ENCODE results near the gene FGF12.
A peak's percentile ranks its signal among the peaks of the same experiment; 100 is the strongest.
"Not testable (repeated sequence)": the region's sequence is repeated elsewhere in the genome, so short reads cannot be mapped to it uniquely, and the experiment has no call there.

The FGF12 gene

DNA sequence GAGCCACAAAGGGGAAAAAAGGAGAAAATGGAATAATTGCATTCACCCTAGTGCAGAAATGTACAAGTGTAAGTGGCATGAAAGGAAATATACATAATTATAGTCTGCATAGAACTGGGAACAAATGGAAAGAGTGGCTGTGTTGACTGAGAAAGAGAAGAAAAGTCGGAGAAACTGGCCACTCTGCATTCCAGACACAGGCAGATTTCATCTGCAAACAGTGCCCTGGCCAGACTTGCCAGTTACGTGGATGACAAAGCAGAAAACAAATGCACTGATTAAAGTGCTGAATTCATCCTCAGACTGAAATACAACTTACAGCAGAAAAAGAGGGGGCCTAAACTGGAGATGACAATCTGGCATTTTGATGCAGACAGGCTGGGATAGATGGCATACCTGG lies 129.8 kb downstream of the FGF12 start:
- DNase-seq (ENCODE audit: low read depth, low spot score), result no peak

DNA sequence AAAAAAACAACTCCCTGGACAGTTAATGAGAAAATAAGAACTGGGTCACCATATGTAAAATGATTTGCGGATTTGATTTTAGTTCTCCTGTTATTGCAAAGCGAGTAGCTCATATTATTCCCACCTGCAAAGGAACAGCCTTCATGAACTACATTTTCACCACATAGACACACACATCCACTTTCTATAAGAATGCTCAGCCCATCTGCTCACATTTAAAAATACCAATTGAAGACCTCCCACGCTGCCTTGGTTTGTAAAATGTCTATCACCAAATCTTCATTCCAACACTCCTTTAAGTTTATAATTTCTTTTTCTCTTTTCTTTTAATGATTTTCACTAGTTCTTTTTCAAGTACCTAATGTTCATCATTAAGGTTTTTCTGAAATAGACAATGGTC lies 148.6 kb downstream of the FGF12 start:
- no peak for DNase-seq (ENCODE audit: low read depth, low spot score)

DNA sequence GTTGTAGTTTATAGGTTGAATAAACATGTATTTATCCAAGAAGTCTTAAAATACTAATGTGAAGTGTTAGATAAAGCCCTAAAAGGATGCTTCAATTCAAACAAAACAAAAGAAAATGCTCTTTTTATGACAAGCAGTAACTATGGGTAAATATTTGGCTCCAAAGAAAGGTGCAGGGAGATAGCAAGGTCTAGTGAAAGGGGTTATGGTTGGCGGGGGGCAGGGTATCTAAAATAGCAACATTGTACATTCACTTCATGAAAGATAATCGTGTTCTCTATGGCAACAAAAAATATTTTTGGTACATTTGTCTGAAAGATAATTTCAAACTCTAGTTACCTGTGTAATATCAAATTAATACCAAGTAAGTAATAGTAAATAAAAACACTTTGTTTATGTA lies 149.5 kb downstream of the FGF12 start:
- no peak for DNase-seq (ENCODE audit: low read depth, low spot score)

DNA sequence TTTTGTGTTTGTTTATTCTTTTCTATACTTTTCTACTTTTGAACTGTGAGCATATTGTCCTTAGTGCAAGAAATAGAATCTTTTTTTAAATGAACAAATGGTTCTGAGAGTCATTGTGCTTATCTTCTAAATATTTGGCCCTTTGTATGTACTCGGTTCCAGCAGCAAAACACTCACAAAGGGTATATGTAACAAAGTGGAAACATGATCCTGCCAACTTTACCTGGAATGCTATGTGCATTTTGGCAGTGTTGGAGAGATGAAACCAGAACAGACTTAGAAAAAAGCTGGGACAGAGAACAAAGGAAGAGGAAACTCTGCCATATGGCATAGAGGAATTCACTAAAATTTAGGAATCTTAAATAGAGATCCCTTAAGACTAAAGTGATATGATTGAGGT lies 150.1 kb downstream of the FGF12 start:
- DNase-seq (ENCODE audit: low read depth, low spot score), result no peak

DNA sequence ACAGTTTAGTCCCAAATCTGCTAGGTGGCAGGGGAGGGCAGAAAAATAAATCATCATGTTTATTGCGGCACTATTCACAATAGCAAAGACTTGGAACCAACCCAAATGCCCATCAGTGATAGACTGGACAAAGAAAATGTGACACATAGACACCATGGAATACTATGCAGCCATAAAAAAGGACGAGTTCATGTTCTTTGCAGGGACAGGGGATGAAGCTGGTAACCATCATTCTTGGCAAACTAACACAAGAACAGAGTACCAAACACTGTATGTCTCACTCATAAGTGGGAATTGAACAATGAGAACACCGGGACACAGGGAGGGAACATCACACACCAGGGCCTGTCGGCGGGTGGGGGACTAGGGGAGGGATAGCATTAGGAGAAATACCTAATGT lies 150.6 kb downstream of the FGF12 start:
- DNase-seq (ENCODE audit: low read depth, low spot score), result not testable (repeated sequence)

DNA sequence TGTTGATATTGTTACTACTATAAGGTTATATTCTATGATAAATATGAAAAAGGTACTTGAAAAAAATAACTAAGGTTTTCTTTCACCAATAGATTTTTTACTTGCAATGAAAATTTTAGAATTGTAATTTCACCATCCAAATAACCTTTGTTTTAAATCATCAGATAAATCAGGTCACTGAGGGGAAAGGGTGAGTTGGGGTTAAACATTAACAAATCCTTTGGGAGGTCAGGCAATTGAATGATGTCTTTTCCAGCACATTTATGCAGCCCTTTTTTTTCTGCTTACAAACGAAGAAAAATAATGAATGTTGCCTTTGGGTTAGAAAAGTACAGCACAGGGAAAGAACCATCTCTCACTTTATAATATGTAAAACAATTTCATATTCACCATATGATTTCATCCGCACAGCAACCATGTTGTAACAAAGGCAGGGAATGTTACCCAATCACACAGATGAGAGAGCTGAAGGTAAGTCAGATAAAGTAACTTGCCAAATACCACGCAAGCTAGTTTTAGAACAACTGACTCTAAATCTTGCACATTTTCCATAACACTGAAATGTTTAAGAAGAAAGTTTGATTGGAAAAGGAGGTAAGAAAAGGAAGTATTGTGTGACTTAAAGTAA lies 151.3 kb downstream of the FGF12 start:
- DNase-seq (ENCODE audit: low read depth, low spot score), result no peak

DNA sequence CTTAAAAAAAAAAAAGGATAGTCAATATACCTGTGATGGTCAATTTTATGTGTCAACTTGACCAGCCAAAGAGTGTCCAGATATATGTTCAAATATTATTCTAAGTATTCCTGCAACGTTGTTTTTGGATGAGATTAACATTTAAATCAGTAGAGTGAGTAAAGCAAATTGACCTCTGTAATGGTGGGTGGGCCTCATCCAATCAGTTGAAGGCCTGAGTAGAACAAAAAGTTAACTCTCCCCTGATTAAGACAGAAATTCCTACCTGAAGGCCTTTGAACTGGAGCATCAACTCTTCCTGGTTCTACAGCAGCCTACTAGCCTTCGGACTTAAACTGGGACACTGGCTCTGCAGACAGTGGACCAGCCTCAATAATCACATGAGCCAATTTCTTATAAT lies 154.1 kb downstream of the FGF12 start:
- DNase-seq (ENCODE audit: low read depth, low spot score), result no peak

DNA sequence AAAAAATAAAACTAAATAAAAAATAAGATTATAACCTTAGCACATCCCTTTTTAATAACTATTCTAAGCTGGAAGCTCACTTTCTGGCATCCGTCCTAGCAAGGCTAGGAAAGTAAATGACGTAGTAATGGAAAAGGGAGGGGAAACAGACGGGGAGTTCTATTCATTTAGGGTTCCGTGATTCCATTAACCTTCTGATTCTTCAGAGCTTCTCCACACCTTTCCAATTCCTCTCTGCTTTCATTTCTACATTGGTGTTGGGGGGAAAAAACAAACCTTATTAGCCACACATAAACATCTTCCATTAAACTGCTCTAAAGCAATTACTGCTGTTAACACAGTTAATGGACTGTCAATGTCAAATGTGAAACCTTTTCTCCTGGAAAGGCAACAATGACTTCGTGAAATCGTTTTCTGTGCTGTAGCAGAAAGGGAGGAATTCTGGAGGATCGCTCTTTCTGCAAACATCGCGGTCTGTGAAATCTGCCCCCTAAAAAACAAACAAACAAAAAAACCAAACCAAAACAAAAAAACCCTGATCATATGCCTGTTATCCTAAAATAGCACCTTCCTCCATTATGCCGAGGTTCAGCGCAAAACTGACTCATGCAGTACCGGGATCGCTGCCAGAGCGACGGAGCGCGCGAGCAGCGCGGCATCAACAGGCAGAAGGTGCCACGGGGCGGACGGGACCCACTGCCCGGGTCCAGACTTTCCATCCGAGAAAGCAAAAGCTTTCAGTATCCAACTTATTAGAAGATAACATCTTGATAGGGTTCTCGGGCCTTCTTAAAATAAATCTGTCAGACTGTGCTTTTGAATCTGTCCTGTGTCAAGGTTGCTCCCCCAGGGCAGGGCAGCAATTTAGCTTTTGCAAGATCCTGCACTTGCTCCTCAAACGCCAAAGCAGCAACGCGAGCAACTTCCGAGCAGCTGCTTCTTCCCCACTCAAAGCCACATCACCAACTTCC lies 156.2 kb downstream of the FGF12 start:
- DNase-seq (ENCODE audit: low read depth, low spot score), result peak; percentile 82

DNA sequence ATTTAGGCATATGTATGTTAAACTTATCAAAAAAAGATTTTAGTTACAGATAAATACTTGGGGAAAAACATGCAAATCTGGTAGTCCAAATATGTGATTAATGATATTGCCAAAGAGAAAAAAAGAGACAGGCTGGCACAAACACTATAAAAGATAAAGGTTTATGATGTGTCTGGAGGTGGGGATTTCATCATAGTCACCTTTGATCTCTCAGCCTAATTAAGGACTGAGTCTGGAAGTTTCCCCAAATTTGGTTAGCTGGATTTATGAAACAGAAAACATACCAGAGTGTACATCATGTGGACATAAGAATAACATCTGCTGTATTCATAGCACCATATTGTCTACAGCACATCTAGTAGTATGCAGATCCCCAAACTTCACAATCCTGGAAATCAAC lies 157.0 kb downstream of the FGF12 start:
- no peak for DNase-seq (ENCODE audit: low read depth, low spot score)

DNA sequence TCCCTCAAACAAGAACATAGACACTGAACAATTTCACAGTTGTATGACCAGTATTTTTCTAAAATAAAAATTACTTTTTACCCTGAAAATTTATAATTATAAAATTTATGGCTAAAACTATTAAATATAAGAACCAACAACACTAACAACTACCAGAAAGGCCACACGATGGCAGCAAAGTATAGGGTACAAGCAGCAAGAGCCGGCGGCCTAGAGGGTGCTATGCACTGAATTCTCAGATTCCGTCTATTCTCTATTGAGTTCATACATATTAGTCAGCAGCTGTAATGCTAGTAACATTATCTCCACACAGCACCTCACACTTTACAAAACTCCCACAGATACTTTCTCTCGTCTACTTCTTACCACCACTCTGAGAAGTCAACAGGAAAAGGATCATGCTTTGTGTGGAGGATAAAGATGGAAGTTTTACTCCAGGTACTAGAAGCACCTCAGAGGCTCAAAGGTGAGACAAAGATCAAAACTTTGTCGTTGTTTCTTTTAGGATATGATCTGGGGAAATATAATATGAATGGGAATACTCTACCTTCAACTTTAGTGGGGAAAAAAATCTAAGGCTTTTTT lies 160.5 kb downstream of the FGF12 start:
- peak; percentile 86 for DNase-seq (ENCODE audit: low read depth, low spot score)

DNA sequence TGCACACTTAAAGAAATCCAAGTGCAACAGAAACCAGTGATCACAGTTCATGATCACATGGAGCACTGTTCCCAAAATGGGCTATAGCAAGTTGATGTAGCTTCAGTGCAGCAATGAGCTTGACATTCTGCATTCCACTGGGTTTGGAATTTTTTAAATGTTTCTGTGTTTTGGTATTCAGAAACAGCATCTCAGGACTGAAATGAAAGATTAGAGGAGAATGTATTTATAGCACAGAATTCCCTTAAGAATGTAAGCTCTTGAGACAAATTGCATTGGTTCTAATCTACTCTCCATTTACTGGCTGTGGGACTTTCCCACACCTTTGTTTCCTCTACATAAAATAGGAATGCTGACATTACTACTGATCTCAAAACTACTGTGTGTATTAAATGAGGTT lies 162.7 kb downstream of the FGF12 start:
- peak; percentile 20 for DNase-seq (ENCODE audit: low read depth, low spot score)

DNA sequence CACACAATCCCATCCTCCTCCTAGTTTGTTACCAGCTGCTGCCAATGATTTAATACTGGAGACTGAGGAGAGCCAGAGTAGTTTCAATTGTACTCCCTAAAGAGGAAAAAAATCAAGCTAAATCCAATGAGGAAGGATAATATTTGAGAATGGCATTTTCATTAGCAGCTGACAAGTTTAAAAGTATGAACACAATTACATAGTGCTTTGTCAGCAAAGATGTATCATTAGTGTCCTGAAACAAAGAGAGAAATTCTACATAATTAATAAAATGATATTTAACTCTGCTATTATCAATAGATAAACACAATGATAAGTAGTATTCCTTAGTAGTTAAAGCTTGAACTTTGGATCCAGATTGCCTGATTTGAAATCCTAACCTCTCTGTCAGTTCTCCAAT lies 163.9 kb downstream of the FGF12 start:
- DNase-seq (ENCODE audit: low read depth, low spot score), result no peak

DNA sequence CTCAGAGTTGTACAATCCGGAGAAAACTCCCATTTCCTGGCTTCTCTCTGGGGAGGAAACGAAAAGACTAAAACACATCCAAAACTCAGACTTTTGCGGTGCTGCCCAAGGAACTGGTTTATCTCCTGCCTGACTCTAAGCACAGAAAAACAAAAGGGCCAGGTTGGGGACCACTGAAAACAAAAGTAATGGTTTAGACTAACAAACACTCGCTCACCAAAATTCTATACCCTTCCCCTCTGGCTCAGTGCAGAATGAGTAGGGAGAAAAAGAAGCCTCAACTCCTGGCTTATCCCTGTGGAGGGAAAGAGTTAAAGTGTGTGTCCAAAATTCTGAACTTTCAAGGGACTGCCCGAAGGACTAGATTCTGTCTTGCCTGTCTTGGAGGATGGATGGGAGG lies 173.6 kb downstream of the FGF12 start:
- DNase-seq (ENCODE audit: low read depth, low spot score), result no peak

DNA sequence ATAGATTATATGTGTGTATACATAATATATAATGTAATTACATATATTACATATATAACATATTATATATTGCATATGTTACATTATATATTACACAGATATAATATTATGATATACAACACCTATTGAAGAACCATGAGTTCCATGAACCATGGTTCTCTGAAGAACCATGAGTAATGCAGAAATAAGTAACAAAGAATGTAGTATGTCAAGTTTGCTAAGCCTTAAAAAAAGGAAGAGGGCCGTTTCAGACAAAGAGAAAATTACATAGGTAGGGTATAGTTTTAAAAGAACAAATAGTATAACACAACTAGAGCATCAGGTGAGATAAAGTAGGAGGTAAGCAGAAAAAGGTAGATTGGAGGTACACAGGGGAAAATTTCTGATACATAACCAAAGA lies 177.0 kb downstream of the FGF12 start:
- no peak for DNase-seq (ENCODE audit: low read depth, low spot score)

DNA sequence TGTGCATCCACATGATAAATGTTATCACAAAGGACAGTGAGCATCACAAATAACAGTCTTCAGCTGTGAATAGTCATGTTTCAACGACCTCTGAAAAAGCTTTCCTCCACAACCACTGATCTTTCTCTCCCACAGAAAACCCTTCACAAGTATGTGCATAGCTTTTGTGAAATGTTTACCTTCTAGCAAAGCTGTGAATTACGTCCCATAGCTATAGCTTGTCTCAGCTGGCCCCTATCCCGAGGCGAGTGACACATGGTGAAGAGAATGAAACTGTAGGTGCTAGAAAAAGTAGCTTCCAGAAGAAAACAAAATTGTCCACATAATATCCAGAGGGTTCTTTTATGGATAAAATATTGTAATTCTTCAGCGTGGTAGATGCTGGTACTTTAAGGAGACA lies 182.0 kb downstream of the FGF12 start:
- no peak for DNase-seq (ENCODE audit: low read depth, low spot score)

DNA sequence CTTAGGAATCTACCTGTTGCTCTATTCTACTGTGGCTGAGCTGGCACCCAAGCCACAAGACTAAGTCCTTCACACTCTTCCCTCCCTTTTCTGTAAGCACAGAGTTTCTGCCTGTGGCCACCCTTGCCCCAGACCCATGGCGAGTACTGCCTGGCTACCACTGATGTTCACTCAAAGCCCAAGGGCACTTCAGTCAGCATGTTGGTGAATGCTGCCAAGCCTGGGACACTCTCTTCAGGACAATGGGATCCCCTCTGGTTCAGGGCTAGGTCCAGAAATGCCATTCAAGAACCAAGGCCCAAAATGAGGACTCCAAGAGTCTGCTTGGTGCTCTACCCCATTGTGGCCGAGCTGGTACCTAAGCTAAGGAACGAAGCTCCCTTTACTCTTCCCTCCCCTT lies 184.2 kb downstream of the FGF12 start:
- no peak for DNase-seq (ENCODE audit: low read depth, low spot score)

DNA sequence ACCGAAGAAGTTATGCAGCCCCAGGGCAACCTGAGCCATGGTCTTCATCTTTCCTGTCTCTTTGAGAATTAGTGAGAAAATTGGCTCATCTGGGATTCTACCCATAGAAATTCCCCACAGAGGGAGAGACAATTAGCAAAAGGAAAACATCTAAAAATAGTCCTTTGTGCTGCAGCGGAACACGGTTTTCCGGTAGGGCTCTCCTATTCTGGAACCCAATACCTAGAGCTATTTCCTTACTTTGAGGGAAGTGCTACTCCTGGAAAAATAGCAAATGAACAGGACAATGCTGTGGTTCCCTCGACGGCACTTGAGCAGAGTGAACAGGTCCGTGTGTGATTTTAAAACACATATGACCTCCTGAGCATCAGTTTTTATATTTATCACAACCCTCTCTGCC lies 210.5 kb downstream of the FGF12 start:
- no peak for DNase-seq (ENCODE audit: low read depth, low spot score)

DNA sequence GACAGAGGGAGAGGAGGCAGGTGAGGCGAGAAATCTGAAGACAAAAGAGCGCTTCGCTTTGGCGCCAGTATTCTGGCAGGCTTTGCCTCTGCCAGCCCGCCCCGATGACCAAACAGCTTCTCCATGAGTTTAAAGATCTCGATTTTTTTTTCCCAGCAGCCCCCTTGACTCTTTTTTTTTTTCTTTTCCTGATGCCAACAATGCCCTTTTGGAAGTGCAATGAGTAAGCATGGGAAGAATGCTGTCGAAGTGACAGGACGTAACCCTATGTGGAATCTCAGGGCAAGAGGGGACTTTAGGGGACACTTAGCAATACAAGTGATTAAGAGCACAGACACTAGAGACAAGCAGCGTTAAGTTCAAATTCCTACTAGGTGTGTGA lies 211.7 kb downstream of the FGF12 start:
- peak; percentile 0 for DNase-seq (ENCODE audit: low read depth, low spot score)

DNA sequence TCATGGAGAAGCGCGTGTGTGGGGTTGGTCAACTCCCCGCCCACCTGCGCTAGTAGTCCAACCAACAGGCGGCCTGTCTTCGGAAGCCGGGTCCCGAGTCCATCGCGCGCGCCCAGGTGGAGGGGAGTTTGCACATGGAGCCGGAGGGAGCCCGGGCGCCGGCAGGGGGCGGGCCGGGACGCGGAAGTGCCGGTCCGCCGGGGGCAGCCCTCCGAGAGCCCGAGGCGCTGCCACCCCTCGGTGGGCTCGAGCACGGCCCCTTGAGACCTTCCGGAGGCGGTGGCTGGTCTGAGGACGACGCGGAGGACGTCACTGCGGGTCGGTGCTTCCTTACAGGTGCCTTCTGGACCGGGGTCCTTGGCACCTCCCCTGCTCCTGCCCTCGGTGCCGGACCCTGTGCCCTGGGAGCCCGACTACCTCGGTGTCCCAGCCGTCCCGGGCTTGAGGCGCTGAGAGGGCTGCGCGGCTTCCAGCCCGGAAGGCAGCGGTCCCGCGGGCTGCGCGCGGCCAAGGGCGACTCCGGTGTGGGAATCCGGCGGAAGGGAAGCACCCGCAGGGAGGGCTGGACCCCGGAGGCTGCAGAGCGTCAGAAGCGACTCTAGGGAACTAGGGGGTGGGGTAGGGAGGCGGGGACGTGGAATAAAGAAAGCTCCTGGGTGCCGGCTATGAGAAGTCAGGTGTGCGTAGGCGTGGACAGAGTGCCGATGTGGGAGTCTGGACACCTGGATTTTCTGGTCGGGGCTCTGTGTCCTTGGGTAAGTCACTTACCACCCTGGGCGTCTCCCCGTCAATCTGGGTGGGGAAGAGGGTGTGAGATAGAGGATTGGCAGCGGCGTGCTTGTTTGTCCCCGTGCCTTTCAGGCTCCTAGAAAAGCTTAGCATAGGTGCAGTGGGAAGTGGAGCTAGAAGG lies 212.3 kb downstream of the FGF12 start:
- DNase-seq (ENCODE audit: low read depth, low spot score), result peak; percentile 16

DNA sequence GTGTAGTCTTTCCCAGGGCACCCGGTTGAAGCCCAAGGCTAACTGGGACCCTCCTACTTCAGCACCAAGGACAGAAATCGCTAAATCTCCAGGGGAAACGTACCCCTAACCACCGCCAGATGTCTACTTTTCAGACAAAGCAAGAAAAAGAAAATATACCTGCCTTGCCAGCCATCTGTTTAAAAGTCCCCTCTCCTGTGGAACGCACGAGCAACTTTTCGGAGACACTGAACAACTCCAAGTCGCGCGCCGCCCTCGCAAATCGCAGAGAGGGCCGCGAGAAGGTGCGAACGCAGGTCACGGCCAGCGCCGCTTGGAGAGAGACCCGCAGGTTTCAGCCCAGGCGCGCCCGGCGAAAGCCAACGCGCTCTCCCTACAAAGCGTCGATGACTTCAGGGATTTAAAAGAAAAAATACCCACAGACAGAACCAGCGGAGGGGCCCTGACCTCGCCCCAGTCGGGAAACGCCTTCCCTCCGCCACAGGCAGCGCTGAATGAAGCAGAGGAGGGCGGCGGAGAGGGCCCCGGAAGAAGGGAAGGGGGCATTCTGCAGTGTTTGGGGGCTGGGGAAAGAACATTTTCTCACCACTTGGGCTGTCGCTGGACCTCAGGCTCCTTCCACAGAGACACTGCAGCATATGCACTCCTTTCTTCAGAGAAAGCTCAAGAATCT lies 213.1 kb downstream of the FGF12 start:
- peak; percentile 79 for DNase-seq (ENCODE audit: low read depth, low spot score)

DNA sequence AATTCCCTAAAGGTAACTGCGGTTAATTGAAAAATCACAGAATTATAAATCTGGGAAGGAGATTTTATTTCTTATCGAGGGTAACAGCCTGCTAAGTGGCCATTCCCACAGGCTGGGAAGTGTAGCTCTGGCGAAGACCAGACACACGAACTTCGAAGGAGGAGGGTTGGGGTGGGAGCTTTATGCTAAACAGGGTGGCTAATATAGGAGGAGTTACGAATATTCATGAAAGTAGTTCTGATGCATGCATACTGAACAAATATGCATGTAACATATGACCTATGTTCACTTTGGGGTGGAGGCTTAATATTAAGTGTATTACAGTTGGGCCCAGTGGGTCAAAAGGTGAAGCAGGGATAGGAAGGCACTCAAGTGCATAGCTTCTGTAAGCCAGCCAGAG lies 221.6 kb downstream of the FGF12 start:
- no peak for DNase-seq (ENCODE audit: low read depth, low spot score)
